Stimulated activated CD8-positive, alpha-beta memory T cell treated with anti-CD3 and anti-CD28 coated beads, Interleukin-12 subunit alpha, Interleukin-12 subunit beta, amount 100 ng/mL, for 1 hour (primary cell): ENCODE data around the gene RSU1.

ENCODE experiments used
- DNase-seq: peaks from one replicate; pipeline ENCODE4 v3.0.0-alpha.2; 2020; ENCODE audit warnings: low read depth

The RSU1 gene

DNA sequence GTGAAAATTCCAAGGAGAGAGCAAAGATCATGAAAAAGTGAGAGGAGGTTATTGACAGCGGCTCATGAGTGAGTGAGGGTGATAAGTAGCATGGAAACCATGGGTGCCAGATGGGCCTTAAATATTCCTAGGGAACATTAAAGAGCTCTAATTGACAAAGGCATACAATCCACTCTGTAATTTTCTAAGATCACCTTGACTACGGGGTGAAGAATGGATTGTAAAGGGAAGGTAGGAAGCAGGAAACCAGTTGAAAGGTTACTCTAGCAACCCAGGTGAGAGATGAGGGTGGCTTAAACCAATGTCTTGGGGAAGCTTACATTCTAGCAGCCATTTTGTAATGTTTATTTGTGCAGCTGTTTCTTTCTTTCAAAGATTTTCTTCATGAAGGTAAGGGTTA lies 75.7 kb downstream of the RSU1 start:
- no peak for DNase-seq

DNA sequence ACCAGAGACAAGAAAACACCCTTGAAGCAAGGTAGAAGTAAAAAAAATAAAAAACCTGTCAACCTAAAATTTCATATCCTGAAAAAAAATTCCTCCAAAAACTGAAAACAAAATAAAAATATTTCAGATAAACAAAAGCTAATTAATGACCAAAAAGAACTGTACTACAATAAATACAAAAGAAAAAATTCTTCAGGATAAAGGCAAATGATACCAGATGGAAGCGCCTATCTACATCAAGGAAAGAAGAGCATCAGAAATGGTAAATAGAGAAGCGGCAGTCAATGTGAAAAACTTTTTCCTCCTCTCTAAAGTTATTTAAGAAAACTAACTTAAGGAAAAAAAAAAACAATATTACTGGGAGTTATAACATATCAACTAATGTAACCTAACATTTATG lies 79.8 kb downstream of the RSU1 start:
- no peak for DNase-seq

DNA sequence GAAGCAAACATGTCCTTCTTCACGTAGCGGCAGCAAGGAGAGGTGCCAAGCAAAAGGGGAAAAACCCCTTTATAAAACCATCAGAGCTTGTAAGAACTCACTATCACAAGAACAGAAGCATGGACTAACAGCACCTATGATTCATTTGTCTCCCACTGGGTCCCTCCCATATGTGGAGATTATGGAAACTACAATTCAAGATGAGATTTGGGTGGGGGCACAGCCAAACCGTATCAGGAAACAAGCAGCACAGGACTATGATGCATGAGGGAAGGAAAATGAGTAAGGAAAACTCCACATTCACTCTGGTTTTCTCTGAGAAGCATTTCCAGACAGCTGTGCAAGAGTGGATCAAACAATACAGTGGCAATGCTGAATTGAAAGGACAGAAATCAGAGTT lies 81.6 kb downstream of the RSU1 start:
- DNase-seq: no peak

DNA sequence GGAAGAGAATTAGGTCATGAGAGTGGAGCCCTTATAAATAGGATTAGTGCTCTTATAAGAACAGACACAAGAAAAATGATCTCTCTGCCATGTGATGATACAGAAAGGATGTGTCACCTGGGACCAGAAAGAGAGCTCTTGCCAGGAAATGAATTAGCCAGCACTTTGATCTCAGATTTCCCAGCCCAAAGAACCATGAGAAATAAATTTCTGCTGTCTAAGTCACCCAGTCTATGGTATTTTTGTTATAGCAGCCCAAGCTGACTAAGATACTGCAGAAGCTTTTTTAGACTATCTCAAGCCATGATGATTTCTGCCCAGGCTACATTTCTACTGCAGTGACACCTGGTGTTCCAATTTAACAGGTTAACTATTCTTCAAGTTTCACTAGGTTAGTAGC lies 84.8 kb downstream of the RSU1 start:
- DNase-seq: no peak

DNA sequence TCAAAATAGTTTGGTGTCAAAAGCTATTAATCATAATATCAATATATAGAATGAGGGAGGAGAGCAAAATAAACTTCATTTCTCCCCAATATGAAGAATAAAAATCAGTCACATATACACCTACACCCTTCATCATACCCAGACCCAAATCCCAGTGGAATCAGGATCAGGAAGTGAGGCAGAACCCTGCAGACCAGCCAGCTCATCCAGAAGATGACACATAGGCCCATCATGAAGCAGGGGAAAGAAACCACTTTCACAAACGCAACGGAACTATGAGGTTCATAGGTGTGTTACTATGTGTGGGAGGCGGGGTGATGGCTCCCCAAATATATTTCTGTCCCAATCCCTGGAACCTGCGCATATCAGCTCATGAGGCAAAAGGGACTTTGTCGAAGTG lies 89.0 kb downstream of the RSU1 start:
- DNase-seq: no peak

DNA sequence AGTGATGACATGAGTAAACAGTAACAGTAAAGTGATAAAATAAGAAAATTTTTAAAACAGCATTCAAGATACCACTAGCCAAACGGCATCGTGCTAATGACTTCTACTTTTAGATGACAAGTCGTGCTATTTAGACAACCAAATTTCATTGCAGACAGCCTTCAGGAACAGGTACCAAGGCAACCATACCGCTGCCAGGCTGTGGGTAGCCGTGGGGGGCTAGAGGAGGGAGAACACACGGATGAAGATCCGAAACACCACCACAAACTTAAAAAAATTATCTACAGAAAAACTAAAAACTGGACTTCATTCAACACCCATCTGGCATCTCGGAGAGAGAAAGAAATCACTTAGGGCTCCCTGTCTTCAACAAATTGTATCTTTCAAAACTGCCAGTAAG lies 89.6 kb downstream of the RSU1 start:
- no peak for DNase-seq

DNA sequence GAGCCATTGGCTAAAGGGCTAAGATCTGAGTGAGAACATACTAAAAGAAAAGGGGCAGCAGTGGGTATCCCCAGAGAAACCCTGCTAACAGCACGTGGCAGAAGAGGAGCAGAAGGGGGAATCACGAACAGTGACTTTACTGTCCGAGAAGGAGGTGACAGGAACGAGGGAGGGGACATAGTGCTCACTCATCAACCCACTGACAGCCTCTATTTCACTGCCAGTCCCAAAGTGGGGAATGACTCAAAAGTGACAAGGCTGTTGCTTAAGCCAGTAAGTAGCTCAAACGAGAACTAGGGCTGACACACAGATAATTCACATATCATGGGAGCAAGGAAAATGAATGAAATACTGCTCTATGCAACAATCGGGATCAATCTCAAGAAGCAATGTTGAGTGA lies 92.7 kb downstream of the RSU1 start:
- no peak for DNase-seq

DNA sequence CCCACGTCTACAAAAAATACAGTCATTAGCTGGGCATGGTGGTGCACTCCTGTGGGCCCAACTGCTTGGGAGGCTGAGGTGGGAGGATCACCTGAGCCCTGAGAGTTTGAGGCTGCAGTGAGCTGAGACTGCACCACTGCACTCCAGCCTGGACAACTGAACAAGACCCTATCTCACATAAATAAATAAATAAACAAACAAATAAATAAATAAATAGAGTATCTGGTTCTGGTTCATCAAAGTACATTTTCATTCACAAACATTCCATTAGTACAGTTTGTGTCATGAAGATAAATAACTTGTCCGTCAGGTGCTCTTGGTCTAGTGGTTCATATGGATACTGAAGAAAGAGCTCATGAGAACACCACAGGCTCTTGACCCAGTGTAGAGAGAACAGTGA lies 96.4 kb downstream of the RSU1 start:
- no peak for DNase-seq

DNA sequence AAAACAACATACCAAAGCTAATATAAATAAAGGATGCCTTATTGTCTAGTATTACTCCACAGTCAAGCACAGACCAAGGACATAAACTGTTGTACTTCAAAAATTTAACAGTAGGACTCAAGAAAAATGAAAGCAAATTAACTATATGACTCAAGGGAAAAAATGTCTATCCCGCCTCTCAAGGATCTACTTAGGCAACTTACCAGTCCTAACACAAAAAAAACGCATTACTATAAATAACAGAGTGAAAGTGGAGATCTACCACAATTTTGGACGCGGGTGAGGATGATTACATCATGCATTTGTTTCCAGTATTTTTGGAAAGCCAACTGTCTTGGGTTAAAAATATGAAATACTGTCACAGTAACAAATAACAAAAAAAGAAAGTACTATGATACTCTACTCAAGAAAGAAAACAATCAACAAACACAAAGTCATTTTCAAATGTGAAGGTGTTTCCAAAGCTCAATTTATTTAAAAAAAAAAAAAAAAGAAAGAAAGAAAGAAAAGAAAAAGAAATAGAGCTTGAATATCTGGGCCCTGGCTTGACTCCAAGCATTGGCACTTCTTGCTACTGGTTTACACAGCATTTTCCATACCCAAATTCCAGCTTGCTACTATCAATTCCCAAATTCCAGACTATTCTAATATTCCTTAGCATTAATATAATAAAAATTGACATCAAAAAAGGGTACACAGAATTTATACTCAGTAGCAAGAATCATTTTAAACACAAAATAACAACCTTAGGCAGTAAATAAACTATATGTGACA lies 99.4 kb downstream of the RSU1 start:
- DNase-seq: no peak

DNA sequence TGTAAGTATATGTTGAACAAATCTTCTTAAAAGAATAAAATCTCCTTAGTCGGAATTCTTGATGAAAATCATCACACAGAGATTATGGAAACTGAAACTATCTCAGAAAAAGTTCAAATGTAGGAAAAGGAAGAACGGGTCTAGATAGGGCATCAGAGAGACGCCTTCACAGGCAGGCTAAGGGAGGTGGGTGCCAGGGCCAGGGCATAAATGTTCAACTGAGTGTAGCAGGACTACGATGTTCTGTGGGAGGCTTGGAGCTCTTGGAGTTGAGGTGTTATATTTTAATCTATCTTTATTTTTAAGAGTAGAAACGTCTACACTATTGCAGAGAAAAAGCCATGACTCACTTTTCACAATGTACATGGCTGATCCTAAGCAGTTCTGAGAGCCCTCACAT lies 101.2 kb downstream of the RSU1 start:
- DNase-seq: no peak

DNA sequence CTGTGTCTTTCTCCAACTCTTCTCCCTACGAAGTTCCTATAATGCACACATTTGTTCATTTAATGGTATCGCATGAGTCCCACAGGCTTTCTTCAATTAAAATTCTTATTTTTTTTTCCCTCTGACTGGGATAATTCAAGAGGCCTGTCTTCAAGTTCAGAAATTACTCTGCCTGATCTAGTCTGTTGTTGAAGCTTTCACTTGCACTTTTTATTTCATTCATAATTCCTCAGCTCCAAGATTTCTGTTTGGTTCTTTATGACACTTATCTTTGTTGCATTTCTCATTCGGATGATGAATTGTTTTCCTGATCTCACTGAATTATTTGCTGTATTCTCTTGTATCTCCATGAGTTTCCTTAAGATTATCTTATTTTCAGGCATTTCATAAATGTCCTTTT lies 103.9 kb downstream of the RSU1 start:
- DNase-seq: no peak

DNA sequence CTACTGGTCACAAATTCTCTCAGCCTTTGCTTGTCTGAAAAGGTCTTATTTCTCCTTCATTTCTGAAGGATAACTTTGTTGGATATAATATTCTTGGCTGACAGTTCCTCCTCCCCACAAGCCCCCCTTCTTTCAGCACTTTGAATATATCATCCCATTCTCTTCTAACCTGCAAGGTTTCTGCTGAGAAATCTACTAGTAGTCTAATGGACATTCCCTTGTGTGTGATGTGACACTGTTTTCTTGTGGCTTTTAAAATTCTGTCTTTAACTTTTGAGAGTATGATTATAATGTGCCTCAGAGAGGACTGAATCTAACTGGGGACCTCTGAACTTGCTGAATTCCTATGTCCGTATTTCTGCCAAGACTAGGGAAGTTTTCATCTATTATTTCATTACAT lies 104.3 kb downstream of the RSU1 start:
- no peak for DNase-seq

DNA sequence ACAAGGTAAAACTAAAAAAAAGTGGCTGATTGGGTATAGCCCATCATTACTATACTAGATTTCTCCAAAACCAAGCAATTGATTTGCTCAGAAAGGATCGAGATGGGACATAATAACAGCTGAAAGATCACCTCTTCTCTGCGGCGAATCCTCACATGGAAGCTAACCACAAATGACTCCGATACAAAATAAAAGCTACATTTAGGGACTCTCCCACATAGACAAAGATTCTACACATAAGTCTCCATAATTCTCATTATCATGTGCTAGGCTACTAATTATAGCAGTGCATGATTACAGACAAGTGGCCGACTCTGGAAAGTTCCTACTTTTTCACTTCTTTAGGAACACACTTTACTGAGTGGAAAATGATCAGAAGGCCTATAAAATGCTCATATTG lies 116.9 kb downstream of the RSU1 start:
- DNase-seq: no peak

DNA sequence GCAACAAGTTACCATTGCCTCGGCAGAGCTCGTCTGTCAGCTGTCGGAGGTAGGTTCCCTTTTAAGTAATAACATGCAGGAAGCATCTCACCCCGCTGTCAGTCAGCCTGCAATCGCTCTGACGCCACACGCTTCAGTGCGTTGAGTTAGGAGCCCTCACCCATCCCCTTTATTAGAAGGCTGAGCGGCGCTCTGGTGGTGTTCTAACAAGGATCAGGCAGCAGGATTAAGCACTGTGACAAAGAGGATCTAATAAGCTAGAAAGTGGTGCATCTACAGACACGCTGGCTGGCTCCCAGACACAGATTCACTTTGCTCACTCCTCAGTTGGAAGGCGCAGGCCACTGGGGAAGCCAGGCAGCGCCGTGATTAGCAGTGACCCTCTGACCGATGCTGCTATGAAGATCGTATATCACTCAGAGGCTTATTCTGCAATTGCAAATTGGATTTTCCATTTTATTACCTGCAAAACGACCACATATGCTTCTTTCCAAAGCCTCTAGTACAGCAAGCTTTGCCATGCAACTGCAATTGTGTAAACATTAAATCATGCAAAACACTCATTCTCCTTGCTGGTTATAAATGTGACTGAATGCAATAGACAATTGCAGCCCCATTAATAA lies 117.7 kb downstream of the RSU1 start:
- DNase-seq: no peak

DNA sequence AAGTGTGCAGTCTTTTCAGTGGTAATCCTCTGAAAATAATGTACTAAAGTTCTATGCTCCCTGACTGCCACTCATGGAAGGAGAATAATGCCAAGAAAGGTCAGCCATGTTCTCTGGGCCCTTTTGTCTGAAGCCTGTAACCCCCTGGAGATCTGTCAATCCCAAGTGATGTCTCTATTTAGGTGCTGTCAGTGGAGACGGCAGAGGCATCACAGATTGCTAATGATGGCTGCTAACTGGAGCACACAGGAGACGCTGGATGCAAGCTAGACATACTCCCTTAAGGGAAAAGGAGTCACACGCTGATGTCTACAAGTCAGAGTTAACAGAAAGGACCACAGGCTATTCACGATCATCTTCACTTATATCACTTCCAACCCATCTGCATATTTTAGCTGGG lies 118.8 kb downstream of the RSU1 start:
- DNase-seq: no peak

DNA sequence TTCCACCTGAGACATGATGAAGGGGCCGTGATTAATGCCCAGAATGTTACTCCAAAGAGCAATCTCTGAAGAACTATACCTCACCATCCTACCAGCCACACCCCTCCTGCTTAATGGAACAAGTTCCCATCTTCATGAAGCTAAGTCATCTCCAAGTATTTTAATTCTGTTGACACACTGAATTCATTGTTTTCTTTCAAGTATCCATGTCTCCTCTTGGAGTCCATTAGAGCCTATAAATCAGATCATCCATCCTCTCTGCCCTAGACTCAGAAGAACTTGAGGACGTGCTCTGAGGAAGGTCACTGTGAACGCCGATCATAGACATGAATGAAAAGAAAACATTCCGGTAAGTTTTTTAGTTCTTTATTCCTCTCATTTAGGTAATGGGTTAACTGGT lies 126.8 kb downstream of the RSU1 start:
- DNase-seq: no peak

DNA sequence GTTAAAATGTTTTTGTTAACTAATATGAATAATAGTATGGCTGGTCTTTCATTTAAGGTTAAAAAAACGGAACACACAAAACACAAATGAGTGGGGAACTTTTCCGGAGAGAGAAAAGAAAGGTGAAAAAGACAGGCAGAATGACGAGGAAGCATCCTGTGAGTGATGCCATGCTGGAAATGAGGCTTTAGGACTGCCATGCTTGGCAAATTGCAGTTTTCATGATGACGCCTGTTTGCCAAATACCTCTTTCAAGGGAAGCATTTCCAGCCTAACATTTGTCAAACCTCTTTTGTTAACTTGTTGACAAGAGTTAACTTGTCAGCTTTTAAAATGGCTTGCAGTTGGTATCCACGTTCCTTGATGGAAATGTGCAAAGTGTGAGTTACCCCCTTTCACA lies 127.5 kb downstream of the RSU1 start:
- DNase-seq: no peak

DNA sequence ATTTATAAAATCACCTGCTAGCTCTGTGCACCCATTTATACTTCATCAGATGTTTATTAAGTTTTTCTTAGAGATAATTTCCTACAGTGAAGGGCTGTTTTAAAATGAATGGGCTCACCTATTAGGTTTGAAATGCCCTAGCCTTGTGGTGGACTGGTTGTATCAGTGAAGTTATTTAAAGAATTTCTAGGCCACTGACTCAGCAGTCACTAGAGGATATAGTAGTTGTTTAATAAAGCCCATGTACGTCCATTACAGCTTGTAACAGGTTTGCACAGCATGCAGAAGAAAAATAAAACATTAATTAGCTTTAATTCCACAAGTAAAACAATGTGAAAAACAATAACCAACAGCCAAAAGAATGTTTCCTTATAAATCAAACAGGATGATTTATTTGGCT lies 128.0 kb downstream of the RSU1 start:
- no peak for DNase-seq

DNA sequence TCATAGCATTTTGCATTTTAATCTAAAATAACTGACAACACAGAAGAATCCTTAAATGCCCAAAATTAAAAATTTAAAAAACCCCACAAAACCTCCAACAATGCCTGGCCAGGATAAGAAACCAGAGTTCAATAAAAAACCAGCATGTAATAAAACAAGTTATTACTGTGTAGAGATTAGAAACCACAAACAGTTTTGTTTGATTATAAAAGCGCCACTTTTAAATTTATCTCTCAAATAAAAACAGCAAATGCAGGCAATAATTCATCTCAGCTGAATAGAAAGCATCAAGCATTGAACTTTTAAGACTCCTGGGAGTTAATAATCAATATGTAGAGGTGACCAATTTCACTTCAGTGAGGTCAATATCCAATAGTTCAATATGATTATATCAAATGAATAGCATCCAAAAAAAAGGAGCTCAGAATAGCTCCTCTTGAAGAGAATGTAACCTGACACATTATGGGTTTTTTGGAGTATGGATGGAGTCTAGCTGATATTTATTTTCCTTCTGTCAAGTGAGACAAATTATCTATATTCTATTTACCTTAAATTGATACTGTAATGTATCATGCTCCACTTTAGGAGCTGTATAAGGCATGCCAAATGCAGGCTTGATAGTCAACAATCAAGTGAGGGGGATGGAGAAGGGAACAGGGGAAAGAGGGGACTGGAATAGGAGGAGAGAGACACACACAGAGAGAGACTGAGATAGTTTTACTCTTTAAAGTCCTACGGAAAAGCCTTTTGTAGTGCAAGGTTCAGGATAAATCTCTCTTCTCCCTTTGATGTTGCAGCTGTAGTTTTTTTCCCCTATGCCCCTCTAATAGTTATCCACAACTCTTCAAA lies 130.9 kb downstream of the RSU1 start:
- DNase-seq: no peak

DNA sequence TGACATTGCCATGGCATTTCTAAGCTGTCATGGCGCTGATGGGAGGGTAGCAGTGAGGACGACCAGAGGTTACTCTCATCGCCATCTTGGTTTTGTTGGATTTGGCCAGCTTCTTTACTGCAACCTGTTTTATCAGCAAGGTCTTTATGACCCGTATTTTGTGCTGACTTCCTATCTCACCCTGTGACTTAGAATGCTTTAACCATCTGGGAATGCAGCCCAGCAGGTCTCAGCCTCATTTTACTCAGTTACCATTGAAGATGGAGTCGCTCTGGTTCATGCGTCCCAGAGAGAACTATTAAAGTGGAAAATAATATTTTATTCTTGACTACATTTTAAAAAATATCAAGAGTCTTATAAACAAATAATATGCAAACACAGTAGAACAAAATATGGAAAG lies 131.7 kb downstream of the RSU1 start:
- DNase-seq: no peak

DNA sequence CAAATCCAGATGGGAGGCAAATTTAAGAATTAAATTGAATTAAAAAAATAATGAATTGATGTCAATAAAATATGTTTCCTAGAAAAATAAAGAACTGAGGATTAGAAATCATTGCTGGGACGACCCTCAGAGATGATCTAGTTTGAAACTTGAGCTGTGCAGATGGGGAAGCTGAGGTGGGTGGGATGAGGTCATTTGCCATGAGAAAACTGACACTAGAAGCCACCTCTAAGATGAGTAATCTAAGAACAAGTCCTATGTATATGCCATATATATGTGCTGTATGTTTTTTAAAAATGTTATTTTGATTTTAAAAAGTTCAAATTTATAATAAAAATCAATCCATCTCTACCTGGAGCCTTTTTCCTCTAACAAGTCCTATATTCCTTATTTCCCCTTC lies 135.7 kb downstream of the RSU1 start:
- DNase-seq: no peak

DNA sequence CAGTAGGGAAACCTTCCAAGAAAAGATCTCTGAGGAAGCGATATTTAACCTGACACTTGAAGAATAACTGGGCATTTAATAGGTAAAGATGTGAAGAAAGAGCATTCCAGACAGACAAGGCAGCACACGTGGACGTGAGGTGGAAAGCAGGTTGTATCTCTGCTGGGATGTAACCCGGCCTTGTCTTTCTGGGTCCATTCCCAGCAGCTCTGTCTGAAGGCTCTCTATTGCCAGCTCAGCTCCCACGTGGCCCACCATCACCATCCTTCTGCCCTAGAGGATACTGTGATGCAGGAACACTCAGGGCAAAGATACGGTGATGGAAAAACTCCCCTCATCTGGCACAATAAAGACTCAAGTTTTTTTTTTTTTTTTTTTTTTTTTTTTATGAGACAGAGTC lies 137.7 kb downstream of the RSU1 start:
- no peak for DNase-seq

DNA sequence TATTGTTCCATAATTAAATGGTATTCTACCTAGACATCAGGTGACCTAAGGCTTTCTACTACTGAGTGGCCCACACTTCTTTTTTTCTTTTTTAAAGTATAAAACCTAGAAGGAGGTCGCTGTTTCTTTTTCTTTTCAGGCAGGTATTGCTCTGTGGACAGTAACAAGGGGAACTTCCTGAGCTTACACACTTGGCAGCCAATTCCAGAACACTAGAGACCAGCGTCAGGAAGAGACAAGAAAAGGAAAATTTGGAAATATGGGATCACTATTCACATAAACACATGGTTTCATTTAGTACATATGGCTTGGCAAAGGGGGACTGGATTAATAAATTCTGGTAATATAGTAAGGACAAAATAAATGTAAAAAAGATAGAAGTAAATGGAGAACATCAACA lies 141.9 kb downstream of the RSU1 start:
- DNase-seq: no peak
